Right lobe of liver (tissue), 4 donors: ENCODE results near the gene COL9A1.

Experiments used
- CTCF ChIP-seq, 4 donors: fragments of 200-600 bp in 3 of 4; fragments of 450-650 bp in 1 of 4; IDR thresholded peaks; one replicate each; pipeline versions ENCODE4 v1.5.1 to v1.8.0; 2016 to 2022; ENCODE audit warnings: antibody characterized with exemption in 4 of 4, mild to moderate bottlenecking in 2 of 4
- POLR2A ChIP-seq: fragments of 450-650 bp; IDR thresholded peaks from one replicate; pipeline ENCODE4 v1.6.1; 2017; ENCODE audit warnings: antibody characterized with exemption, mild to moderate bottlenecking
- donor health status: DM: no; HTN: no; CAD: no.
- donor health status: DM: no; HTN: no; CAD: no.
- donor health status: DM: no; HTN: yes; CAD: no.

DNA sequence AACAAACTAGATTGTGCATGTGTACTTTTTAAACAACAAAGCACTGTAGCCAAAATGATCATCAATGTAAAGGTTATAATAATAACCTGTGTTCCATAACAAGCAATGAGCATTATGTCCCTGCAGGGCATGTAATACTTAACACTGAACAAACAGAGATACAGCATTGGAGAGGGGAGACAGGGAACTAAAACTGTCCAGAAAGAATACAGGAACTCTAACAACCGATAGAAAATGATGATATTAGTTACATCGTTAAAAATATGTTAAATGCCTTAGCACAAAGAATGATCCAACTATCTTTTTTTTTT, 80.5 kb downstream of the COL9A1 start:
- TF ChIP-seq CTCF (IDR thresholded peaks at IDR 0.05) (no peak), POLR2A (no peak)
